Mammary epithelial cell (primary cell): Measurements from ENCODE around the gene RPTOR.

Experiments used
- EZH2 ChIP-seq: IDR thresholded peaks from 2 replicates; pipeline ENCODE4 v1.6.1; 2012; ENCODE audit warnings: low read length, inconsistent platforms, borderline replicate concordance
- TF ChIP-seq, protein P1 (sequence below), 2 donors: IDR thresholded peaks in 1 of 2; conservative IDR thresholded peaks in 1 of 2; 2 replicates each; pipeline ENCODE4 v1.5.1; 2011 to 2012; ENCODE audit warnings: inconsistent platforms in 2 of 2, low read length in 2 of 2, mild to moderate bottlenecking in 2 of 2, control low read depth in 1 of 2, low read depth in 1 of 2; ENCODE audit not compliant: insufficient read depth in 1 of 2; ENCODE audit errors: extremely low read depth in 1 of 2

DNA sequence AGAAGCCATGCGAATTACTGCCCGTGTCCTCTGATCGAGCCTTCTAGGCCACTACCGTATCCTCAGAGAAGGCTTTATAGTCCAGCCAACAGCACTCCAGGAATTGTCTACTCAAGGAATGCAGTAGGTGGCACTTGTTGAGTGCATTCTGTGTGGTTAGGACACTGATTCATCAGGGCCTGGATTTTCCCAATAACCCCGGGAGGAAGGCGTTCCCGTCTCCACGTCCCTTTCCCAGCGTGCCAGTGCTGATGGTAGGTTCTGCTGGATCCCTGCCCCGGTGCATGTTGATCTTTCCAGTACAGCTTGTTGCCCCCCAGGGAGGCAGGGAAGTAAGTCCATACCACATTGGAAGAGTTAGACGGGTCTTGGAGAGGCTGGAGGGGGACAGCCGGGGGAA is 122.2 kb downstream of the RPTOR start:
- TF ChIP-seq, protein P1, sequence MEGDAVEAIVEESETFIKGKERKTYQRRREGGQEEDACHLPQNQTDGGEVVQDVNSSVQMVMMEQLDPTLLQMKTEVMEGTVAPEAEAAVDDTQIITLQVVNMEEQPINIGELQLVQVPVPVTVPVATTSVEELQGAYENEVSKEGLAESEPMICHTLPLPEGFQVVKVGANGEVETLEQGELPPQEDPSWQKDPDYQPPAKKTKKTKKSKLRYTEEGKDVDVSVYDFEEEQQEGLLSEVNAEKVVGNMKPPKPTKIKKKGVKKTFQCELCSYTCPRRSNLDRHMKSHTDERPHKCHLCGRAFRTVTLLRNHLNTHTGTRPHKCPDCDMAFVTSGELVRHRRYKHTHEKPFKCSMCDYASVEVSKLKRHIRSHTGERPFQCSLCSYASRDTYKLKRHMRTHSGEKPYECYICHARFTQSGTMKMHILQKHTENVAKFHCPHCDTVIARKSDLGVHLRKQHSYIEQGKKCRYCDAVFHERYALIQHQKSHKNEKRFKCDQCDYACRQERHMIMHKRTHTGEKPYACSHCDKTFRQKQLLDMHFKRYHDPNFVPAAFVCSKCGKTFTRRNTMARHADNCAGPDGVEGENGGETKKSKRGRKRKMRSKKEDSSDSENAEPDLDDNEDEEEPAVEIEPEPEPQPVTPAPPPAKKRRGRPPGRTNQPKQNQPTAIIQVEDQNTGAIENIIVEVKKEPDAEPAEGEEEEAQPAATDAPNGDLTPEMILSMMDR (conservative IDR thresholded peaks at IDR 0.05 in 1 of 2, IDR thresholded peaks at IDR 0.05 in 1 of 2; ENCODE audit: extremely low read depth in 1 of 2, insufficient read depth in 1 of 2, low read depth in 1 of 2, low read length in 2 of 2), result no peak
- no peak for TF ChIP-seq EZH2
